ENCODE data around the gene ADARB2. TPM values are rescaled to one million over a fixed set of nuclear protein-coding genes. Genes with fewer than 3 reads are reported as not detected.

The ADARB2 gene
- total RNA-seq, 2 donors from 2014 or later, result 8.0 to 12.2 TPM

GRCh38 chr10:1724921-1725488, 12.3 kb downstream of the ADARB2 start:
- Histone ChIP-seq H3K27ac (no peak overlapping the region), H3K36me3 (replicated peaks in 1 of 2; ENCODE audit: insufficient read depth in 1 of 2, low read depth in 2 of 2) (no peaks in the 10 kb centered on the region), H3K4me3 (no peak overlapping the region), H3K4me1 (no peaks in the 10 kb centered on the region), H3K27me3 (no peaks in the 10 kb centered on the region), H3K9me3 (no peaks in the 10 kb centered on the region)
- ATAC-seq (no peak), DNase-seq (no peak)
- WGBS, 2 donors, result 73 to 76% methylated on average over 15 of the region's 15 CpGs
- no peak for TF ChIP-seq POLR2A (IDR thresholded peaks at IDR 0.05)
- TF ChIP-seq, protein P1, sequence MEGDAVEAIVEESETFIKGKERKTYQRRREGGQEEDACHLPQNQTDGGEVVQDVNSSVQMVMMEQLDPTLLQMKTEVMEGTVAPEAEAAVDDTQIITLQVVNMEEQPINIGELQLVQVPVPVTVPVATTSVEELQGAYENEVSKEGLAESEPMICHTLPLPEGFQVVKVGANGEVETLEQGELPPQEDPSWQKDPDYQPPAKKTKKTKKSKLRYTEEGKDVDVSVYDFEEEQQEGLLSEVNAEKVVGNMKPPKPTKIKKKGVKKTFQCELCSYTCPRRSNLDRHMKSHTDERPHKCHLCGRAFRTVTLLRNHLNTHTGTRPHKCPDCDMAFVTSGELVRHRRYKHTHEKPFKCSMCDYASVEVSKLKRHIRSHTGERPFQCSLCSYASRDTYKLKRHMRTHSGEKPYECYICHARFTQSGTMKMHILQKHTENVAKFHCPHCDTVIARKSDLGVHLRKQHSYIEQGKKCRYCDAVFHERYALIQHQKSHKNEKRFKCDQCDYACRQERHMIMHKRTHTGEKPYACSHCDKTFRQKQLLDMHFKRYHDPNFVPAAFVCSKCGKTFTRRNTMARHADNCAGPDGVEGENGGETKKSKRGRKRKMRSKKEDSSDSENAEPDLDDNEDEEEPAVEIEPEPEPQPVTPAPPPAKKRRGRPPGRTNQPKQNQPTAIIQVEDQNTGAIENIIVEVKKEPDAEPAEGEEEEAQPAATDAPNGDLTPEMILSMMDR (IDR thresholded peaks at IDR 0.05), result no peak
- intact Hi-C loops (cut with DNase I), result no loop called here

DNA sequence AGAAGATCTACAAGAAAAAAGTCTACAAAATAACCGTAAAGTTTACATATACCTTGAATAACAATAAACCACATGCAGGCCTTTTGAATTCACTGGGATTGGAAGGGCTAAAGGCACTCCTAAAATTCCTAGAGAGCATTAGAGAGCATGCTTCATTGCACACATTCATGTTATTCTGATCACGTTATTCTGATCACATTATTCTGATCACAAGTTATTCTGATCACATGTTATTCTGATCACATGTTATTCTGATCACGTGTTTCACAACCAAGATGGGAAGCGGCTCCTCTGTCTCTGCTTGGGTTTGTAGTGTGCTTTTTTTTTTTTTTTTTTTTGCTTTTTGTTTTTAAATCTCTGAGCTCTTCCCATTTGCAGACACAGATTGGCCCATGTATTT, 20.5 kb downstream of the ADARB2 start:
- Histone ChIP-seq H3K4me1 (no peaks in the 10 kb centered on the region), H3K27ac (no peak overlapping the region), H3K27me3 (no peaks in the 10 kb centered on the region), H3K9me3 (no peaks in the 10 kb centered on the region), H3K4me3 (no peak overlapping the region), H3K36me3 (replicated peaks in 1 of 2; ENCODE audit: insufficient read depth in 1 of 2, low read depth in 2 of 2) (no peaks in the 10 kb centered on the region)
- DNase-seq, result no peak
- WGBS, 2 donors, result 57 to 75% methylated on average over 4 of the region's 4 CpGs
- TF ChIP-seq POLR2A (IDR thresholded peaks at IDR 0.05), result no peak
- TF ChIP-seq, protein P1 (IDR thresholded peaks at IDR 0.05), result no peak
- ATAC-seq, result no peak
- intact Hi-C loops (cut with DNase I), result no loop called here

DNA sequence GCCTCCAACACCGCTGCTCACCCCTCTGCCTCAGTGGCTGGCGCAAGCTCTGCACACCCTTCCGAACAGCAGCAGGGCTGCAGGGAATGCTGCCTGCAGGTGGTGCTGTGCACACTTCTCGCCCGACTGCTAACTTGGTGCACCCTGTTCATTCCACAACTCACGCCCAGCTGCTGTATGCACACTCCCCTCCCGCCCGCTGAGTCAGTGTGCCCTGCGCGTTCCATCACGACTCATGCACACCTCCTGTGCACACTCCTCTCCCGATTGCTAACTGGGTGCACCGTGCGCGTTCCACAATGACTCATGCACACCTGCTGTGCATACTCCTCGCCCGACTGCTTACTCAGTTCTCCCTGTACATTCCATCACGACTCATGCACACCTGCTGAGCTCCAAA, 21.5 kb downstream of the ADARB2 start:
- no peaks in the 10 kb centered on the region for H3K36me3 ChIP-seq (replicated peaks in 1 of 2; ENCODE audit: insufficient read depth in 1 of 2, low read depth in 2 of 2)
- intact Hi-C loops (cut with DNase I), result no loop called here
- no peak overlapping the region for H3K4me3 ChIP-seq
- peak; percentile 27 for ATAC-seq
- no peak overlapping the region for H3K27ac ChIP-seq
- no peak for TF ChIP-seq POLR2A (IDR thresholded peaks at IDR 0.05)
- TF ChIP-seq, protein P1 (IDR thresholded peaks at IDR 0.05), result peak in 4 of 7 experiments; percentile 9 to 34 (median 24)
- peak in 2 of 4 donors; percentile 8 to 30 for DNase-seq
- 25 to 27% methylated on average over 17 to 18 of the region's 18 CpGs for WGBS, 2 donors
- H3K27me3 ChIP-seq, result no peaks in the 10 kb centered on the region
- no peaks in the 10 kb centered on the region for H3K9me3 ChIP-seq
- no peaks in the 10 kb centered on the region for H3K4me1 ChIP-seq

GRCh38 chr10:1712944-1713671, 24.2 kb downstream of the ADARB2 start:
- no peak overlapping the region for H3K27ac ChIP-seq
- H3K4me3 ChIP-seq, result no peak overlapping the region
- no peak for DNase-seq
- no peaks in the 10 kb centered on the region for H3K9me3 ChIP-seq
- H3K27me3 ChIP-seq, result no peaks in the 10 kb centered on the region
- no peaks in the 10 kb centered on the region for H3K36me3 ChIP-seq (replicated peaks in 1 of 2; ENCODE audit: insufficient read depth in 1 of 2, low read depth in 2 of 2)
- TF ChIP-seq, protein P1 (IDR thresholded peaks at IDR 0.05), result no peak
- TF ChIP-seq POLR2A (IDR thresholded peaks at IDR 0.05), result no peak
- no peaks in the 10 kb centered on the region for H3K4me1 ChIP-seq
- 78% methylated on average over 18 of the region's 18 CpGs for WGBS, 2 donors
- ATAC-seq, result no peak
- intact Hi-C loops (cut with DNase I), result no loop called here

DNA sequence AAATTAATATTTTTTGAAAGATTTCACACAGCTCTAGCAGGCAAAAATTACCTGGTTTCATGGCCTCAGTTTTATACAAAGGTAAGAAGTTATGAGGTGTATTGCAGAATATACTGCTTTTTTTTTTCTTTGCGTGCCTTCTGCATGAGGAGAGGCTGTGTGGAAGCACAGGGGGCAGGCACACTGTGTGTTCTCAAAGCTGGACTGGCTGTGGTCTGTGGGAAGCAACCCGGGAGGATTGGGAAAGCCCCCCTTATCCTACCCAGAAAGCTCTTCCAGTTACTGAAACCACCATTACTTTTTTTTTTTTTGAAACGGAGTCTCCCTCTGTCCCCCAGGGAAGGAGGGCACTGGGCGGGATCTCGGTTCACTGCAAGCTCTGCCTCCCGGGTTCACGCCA, 25.0 kb downstream of the ADARB2 start:
- ATAC-seq, result no peak
- no peaks in the 10 kb centered on the region for H3K27me3 ChIP-seq
- WGBS, 2 donors, result 77 to 78% methylated on average over 6 to 7 of the region's 7 CpGs
- no peaks in the 10 kb centered on the region for H3K9me3 ChIP-seq
- H3K4me1 ChIP-seq, result no peaks in the 10 kb centered on the region
- TF ChIP-seq, protein P1 (IDR thresholded peaks at IDR 0.05), result no peak
- TF ChIP-seq POLR2A (IDR thresholded peaks at IDR 0.05), result no peak
- intact Hi-C loops (cut with DNase I), result no loop called here
- H3K36me3 ChIP-seq (replicated peaks in 1 of 2; ENCODE audit: insufficient read depth in 1 of 2, low read depth in 2 of 2), result no peaks in the 10 kb centered on the region
- no peak overlapping the region for H3K4me3 ChIP-seq
- H3K27ac ChIP-seq, result no peak overlapping the region
- DNase-seq, result no peak
